T-helper 2 cell (primary cell): ENCODE data around the gene WDR47.
A peak's percentile ranks its signal among the peaks of the same experiment; 100 is the strongest.
"Not testable (repeated sequence)": the region's sequence is repeated elsewhere in the genome, so short reads cannot be mapped to it uniquely, and the experiment has no call there.

ENCODE experiments used
- DNase-seq, 5 experiments: peaks; one replicate each; pipeline versions ENCODE4 v3.0.0 to v3.0.0-alpha.2; 2012 to 2022
- total RNA-seq, 2 donors: gene quantifications; one replicate each; lab custom pipeline; 2026; lab: John Stamatoyannopoulos, UW

The WDR47 gene
- 37.5 to 92.3 reads per million in 2 donors for total RNA-seq

DNA sequence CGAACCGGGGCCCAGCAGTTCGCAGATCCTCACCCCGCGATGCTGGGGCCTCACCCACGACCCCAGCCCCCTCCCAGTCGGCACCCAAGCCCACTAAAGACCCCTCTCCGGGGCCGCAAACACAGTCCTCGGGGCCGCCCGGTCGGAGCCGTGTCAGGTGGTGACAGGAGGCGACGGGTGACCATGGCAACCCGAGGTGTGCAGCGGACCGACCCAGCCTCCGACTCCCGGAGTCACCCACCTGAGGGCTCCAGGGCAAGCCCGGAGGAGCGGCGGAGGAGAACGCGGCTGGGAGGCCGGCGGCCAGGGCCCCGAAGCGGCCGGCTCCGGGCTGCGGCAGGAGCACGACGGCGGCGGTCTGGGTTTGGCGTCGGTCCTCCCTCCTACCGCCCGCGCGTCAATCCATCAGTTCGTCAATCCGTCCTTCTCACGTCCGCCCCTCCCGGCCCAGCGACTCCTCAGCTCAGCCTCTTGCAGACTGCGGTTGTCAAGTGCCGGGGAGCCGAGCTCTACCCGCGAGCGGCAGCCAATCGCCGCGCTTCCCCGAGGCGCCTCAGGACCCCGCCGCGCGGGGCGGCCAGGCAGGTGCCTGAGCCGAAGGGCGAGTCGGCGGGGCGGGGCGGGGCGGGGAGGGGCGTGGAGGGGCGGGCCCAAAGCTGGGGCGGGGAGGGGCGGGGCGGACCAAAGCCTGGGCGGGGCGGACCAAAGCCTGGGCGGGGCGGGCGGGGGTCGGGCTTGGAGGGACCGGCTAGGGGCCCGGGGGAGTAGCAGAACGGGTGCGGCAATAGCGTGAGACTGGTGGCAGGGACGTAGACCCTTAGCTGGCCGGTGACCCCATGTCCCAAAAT lies at the start of gene WDR47:
TSS of gene WDR47 (minus strand) at position 482 of the 848 bp plus-strand sequence. CDS start 18,590 bp downstream, outside the sequence.
- peak; percentile 90 to 99 (median 96) for DNase-seq

DNA sequence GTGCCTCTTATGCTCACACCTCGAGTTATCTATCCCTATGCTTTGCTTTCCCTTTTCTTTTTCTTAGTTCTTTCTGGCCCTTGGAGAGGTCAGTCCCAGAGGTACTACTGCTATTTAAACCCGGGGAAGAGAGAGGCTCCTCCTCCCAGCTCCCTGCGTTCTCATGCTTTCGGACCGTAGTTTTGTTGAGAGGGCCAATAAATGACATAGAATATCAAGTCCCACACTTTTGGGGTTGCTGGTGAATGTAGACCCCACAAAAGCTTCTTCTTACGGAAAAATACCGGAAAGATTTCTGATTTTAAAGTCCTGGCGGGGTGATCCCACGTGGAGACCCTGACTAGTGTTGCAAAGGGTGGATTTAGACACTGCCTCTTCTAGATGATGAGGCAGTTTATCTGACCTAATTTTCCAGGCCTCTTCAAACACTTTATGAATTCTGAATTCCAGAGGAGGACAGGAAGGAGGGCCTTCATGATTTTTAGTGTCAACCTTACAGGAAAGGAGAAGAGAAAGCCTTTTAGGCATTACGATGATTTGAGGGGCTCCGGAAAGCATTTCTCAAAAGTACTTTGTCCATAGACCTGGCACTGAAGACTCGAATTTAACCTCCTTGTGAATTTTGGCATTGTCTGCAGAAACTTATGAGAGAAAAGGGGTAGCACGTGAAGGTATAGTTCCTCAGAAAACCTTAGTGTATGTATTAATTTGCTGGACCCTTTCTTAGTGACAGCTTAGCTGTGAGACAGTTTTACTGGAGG lies 49.4 kb upstream of the WDR47 start:
- DNase-seq = no peak

DNA sequence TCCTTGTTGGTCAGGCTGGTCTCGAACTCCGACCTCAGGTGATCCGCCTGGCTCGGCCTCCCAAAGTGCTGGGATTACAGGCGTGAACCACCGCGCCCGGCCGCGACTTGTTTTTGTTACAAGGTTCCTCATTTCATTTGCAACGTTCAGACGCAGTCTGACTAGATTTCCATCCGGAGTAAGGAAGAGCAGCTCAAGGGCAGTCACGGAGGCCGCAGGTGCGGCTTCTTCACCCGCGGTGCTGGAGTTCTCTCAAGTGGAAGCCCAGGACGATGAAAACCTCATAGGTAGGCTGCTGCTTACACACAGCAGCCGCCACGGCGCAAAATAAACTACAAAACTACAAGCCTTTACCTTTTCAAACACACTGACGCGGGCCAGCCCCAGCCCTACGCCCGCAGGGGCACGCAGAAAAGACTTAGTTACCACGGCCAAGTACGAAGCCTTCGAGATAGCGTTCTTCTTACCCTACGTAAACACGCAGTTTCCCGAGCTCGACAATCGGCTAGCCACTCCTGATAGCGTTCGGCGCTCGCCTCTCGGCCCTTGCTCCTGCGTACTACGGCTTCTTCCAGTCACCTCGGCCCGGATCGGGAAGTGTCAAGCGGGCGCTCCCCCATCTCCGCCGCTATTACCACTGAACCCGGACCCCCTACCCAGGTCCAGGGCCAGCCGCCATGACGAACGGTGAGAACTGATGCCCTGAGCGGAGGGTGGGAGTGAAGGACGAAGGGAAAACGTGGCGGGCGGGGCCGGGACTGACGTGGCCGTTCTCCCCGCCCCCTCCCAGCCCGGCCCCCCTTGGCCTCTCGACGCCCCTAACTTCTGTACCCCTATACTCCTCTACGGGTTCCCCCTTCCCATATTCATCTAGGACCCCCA lies 48.5 kb upstream of the WDR47 start, which contains the start of gene TMEM167B:
TSS of gene TMEM167B (plus strand) at position 569 of the 882 bp plus-strand sequence. CDS start at position 678, 109 bp downstream.
- peak; percentile 63 to 96 (median 81) for DNase-seq

DNA sequence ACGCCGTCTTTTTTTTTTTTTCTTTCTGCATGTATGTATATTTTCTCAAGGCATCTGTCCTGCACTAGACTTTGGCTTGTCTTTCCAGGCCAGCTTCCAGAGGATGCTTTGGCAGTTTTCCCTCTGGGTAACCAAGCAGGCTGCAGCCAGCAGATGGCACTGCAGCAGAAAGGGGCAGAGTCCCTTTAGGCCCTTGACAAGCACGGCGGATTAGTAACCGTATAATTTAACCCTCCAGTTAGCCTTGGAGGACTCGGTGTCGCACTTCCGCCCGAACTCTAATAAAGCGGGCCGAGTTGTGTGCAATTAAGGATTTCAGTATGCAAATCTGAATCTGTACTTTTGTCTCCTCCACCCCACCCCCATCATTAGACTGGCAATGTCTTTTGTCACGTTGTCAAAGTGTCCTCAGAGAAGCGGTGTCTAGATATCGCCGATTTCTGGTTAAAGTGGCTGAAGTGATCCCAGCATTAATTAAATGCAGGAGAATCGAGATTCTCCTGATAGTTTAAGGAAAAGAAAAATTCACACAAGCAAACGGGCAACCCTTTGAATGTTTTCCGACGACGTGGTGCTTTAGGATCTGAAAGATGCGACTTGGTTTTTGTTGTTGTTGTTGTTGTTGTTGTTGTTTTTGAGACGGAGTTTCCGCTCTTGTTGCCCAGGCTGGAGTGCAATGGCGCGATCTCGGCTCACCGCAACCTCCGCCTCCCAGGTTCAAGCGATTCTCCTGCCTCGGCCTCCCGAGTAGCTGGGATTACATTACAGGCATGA lies 47.5 kb upstream of the WDR47 start:
- peak in 1 of 5 experiments; percentile 67 for DNase-seq

DNA sequence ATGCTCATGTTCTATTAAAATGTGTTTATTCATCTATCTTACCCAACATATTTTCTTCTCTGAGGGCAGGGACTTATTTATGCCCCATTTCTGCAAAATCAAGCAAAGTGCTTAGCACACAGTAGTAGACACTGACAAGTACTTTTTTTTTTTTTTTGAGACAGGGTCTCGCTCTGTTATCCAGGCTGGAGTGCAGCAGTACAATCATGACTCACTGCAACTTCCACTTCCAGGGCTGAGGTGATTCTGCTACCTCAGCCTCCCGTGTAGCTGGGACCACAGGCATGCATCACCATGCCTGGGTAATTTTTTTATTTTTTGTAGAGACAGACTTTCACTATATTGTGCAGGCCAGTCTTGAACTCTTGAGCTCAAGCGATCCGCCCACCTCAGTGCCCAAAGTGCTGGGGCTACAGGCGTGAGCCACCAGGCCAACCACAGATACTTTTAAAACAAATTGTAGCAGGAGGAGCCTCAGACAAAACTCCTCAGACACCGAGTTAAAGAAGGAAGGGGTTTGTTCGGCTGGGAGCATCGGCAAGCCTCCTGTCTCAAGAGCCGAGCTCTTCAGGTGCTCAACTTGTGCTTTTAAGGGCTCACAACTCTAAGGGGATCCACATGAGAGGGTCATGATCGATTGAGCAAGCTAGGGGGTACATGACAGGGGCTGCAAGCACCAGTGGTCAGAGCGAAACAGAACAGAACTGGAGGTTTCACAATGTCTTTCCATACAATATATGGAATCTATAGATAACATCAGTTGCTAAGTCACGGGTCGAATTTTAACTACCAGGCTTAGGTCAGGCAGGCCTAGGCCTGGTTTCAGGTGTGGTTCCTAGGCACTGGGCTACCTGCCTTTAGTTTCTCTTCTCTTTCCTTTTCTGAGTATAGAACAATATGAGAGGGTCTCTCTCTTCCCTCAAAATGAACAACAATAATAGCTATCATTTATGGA lies 42.9 kb upstream of the WDR47 start:
- DNase-seq = no peak

DNA sequence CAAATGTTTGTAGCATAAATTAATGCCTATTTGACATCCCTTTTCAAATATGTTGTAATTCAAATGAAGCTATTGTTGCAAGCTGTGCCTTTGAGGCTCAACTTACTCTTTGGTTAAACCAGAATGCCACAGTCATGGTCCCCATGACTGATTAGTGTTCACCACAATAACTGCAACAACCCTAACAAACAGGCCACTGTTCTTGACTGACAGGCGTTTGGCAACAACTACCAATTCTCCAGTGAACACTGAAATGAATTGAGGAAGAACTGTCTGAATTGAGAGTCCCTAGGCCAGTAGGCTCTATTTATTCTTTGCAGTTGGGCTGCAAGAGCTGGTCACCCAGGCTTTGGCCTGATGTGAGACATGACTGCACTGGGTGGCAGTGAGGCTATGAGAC lies 42.0 kb upstream of the WDR47 start:
- DNase-seq = peak in 1 of 5 experiments; percentile 49

DNA sequence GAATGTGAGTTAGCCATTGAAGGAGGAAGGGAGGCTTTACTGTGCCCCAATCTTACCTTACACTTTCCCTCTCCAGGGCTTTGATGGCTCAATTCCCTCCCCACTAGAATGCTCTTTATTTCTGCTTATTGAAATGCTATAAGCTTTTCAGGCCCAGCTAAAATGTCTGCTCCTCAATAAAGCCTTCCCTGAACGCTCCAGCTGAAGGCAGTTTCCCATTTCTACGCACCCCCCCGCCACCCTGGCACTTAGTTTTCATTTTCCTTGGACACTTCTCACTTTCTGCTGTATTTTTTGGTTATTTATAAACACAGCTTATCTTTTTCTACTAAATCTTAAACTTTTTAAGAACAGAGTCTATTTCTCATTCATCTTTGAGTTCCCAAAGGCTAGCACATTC lies 41.6 kb upstream of the WDR47 start:
- no peak for DNase-seq

DNA sequence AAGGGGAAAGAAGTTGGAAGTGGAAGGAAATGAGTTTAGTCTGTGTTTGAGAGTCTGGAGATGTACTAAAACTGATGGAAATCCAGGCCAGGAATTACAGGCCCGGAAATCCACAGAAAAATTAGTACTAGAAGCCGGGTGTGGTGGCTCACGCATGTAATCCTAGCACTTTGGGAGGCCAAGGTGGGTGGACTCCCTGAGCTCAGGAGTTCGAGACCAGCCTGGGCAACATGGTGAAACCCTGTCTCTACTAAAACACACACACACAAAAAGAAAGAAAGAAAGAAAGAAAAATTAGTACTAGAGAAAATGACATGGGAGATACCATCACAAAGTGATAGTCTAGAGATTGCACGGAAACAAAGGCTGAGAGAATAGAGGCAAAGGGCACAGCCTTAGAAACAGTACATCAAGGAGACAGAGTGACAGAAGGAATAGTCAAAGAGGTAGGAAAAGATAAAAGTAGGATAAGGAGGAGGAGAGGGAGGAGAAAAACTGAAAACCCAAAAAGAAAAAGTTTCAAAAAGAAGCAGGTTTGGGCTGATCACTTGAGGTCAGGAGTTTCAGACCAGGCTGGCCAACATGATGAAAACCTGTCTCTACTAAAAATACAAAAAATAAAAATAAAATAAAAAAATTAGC lies 38.7 kb upstream of the WDR47 start:
- no peak for DNase-seq

DNA sequence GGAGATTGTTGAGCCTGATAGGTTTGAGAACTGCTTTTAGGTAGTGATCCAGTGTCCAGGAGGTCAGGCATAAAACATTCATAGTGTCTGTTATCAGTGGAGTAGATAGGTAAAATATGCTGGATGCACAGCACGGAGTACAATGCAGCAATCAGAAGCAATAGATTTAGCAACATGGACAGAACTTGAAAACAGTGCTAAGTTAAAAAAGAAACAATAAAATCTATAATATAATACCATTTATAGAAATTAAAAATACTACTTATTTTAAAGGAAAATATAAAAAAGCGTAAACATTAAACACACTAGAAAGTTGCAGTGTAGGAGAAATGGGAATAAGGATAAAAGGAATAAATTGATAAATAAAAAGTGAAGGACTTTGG lies 37.3 kb upstream of the WDR47 start:
- no peak for DNase-seq

DNA sequence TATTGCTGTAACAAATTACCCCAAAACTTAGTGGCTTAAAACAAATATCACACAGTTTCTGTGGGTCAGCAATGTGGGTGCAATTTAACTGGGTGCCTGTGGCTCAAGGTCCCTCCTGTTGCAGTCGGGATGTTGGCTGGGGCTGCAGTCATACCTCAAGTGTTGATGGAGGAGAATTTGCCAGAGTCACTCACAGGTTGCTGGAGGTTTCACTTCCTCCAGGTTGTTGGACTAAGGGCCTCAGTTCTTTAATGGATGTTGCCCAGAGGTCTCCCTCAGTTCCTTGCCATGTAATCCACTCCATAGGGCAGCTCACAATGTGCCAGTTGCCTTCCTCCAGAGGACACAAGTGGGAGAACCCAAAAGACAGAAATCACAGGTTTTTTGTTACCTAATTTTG lies 36.4 kb upstream of the WDR47 start:
- no peak for DNase-seq

DNA sequence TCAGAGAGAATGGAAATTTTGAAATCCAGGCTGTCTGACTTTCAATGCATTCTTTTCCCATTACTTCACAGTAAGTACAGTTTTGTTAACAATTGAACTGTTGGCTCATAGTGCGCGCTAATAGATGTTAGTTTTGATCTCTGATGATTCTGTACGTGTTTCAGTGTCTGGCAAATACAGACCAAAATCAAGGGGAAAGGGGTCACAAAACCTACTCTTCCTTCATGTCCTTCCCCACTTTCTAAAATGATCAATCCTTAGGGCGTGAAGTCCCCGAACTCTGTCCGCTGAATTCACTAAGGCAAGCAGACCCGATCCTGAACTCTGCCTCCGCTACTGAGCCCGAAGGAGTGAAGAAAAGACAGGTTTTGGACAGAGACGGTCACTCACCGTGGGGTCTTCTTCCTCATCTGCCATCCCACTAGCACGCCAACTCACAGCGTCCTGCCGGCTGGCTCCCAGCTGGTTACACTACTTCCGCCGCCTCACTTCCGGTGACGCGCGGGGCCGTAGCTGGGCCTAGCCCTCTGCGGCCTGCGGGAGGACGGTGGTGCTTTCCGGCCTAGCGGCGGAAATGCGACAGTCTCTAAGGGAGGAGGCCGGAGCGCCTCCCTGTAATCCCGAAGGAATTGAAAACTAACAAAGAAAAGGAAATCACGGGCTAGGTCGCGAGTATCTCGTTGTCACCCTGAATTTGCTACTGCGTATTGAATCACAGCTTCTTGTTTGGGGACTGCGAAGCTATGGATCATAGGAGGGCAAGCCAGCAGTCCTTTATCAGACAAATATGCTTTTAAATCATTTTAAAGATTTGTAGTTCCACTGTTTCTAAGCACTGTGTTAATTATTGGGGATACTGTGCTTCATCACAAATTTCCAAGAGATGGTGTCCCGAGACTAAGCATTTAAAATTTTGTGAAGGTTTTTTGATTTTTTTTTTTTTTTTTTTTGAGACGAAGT lies 33.9 kb upstream of the WDR47 start, which contains the start of gene TAF13:
TSS of gene TAF13 (minus strand) at position 473 of the 960 bp plus-strand sequence. CDS start at position 417, 56 bp downstream.
- peak; percentile 70 to 93 (median 78) for DNase-seq

DNA sequence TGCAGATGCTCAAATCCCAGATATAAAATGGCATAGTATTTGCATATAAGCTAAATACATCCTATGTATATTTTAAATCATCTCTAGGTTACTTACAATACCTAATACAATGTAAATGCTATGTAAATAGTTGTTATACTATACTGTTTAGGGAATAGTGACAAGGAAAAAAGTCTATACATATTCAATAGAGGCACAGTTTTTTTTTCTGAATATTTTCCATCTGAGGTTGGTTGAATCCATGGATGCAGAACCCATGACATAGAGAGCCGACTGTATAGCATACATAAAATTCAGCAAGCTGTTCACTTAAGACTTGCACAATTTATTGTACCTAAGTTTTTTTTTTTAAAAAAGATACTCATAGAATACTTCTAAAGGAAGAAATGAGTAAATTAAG lies 27.4 kb upstream of the WDR47 start:
- DNase-seq = no peak

DNA sequence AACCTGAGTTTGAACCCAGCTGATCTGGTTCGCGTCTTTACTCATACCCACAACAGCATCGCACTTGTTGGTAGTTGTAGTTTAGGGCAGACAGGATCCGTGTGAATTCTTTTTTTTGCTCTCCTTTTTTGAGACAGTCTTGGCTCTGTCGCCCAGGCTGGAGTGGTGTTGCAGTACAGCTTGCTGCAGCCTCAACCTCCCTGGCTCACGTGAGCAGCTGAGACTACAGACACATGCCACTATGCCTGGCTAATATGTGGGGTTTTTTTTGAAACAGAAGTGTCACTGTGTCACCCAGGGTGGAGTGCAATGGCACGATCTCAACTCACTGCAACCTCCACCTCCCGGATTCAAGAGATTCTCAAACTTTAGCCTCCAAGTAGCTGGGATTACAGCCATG lies 26.0 kb upstream of the WDR47 start:
- no peak for DNase-seq

DNA sequence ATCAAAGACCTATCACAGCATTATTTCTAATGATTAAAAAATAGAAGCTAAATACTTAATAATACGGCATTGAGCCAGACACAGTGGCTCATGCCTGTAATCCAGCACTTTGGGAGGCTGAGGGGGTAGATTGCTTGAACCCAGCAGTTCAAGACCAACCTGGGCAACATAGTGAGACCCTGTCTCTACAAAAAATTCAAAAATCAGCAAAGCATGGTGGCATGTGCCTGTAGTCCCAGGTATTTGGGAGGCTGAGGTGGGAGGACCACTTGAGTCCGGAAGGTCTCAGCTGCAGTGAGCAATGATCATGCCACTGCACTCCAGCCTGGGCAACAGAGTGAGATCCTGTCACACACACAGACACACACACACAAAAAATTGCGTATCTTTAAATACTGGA lies 23.2 kb upstream of the WDR47 start:
- DNase-seq = no peak

DNA sequence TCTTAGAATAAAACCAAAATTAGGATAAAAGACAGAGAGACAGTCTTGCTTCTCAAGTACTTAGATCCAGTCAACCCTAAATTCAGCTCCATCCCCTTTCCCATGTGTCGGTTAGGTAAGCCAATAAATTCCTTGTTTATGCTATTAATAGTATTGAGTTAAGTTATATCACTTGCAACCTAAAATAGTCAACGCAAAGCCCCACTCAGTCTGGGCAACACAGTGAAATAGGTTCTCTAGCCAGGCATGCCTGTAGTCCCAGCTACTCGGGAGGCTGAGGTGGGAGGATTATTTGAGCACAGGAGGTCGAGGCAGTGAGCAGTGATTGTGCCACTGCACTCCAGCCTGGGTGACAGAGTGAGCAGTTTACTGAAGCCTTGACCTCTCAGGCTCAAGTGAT lies 19.3 kb upstream of the WDR47 start:
- DNase-seq = no peak

DNA sequence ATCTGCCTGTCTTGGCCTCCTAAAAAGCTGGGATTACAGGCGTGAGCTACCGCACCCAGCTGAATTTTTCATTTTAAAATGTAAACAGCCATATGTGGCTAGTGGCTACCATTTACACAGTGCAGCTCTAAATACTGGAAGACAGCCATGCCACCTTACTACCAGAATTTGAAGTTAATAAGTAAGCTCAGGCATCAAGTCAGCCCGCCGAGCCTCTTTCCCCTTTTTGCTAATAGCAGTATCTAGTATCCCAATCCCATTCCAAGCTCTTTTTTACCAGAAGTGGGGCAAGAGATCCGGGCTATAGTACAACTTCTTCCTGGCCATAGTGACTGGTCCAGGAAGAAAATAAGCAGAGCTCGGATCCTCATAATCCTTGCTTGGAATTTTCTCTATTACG lies 18.8 kb upstream of the WDR47 start:
- no peak for DNase-seq

DNA sequence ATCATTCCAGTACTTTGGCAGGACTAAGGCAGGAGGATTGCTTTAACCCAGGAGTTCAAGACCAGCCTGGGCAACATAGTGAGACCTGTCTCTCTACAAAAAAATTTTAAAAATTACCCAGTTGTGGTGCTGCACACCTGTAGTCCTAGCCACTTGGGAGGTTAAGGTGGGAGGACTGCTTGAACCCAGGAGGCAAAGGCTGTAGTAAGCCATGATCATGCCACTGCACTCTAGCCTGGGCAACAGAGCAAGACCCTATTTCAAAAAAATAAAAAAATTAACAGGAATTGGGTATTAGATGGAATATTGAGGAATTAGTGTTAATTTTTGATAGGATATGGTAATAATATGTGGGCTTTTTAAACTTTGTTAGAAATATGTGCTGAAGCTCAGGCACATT lies 17.1 kb upstream of the WDR47 start:
- no peak for DNase-seq

DNA sequence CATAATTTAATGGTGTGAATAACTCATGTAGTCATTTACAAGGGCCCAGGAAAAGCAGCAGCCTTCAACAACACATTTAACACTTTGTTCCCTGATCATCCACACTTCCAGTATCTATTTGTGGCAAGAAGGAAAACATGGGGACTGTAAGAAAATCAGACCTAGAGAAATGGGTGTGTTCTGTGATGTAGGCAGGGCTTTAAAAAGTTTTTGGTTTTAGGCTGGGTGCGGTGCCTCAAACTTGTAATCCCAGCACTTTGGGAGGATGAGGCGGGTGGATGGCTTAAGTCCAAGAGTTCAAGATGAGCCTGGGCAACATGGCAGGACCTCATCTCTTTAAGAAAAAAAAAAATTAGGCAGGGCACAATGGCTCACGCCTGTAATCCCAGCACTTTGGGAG lies 14.2 kb upstream of the WDR47 start:
- no peak for DNase-seq

DNA sequence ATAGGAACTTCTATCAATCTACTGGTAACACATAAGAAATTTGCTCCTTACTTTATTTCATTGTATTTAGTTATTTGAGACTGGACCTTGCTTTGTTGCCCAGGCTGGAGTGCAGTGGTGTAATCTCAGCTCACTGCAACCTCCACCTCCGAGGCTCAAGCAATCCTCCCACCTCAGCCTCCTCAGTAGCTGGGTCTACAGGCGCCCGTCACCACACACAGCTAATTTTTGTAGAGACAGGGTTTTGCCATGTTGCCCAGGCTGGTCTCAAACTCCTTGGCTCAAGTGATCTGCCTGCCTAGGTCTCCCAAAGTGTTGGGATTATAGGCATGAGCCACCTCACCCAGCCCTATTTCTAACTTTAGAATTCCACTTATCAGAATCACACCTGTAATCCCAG lies 10.2 kb upstream of the WDR47 start:
- DNase-seq = not testable (repeated sequence)
